HG02642 (cell line): Measurements from ENCODE around the gene PHACTR3.

ENCODE experiments used
- ATAC-seq: cut with Tn5 transposase; IDR thresholded peaks from one replicate; pipeline ENCODE4 v1.9.1; 2021; ENCODE audit warnings: mild to moderate bottlenecking; ENCODE audit not compliant: unreplicated experiment, poor library complexity

The PHACTR3 gene

DNA sequence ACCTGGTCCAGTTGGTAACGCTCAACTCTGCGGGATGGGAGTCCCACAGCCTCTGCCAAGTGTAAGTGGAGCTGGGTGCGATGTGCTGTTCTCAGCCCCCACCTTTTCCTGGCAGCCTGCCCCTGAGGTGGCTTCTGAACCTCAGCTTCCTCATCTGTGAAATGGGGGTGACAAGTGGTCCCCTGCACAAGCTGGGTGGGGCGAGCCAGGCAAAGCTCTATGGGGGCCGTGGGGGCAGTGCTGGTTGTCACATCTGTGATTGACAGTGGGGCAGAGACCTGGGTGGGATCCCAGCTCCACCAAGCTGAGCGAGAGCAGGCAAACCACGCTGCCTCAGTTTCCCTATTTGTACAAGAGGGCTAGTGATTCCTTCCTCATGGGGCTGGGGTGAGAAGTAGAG, 166.5 kb downstream of the PHACTR3 start:
- no peak for ATAC-seq

DNA sequence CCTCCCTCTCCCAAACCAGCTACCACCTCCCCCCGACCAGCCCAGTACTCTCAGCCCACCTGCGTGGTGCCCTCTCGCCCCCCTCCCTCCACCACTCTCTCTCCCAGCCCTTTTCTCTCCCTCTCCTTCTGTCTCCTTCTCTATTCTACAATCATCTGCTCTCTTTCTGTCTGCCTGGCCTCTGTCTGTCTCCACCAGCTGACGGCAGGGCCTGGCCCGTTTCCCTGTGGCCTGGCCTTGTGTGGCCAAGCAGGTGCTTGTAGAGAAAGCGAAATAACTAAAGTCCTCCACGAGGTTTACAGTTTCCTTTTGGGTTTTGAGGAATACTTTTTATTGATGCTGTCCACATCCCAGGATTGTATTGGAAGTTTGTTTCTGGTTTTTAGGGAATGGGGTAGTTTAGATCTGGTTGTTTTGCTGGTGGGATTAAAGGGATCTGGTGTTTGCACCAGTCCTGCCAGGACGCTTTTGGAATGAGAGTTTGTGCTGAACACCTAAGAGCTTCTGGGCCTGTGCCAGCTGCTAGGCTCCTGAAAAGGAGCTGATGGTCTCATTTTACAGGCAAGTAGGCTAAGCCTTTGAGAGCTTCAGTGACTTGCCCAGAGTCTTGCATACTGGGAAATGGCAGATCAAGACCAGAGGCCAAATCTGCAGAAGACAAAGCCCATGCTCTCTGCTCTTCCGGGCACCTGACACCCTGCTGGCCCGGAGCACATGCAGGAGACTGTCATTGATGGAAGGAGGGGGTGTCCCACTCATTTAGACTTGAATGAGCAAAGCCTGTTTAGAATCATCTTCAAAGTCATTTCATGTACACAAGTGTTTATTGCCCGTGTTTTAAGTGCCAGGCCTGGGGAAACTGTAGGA, 167.4 kb downstream of the PHACTR3 start:
- no peak for ATAC-seq

DNA sequence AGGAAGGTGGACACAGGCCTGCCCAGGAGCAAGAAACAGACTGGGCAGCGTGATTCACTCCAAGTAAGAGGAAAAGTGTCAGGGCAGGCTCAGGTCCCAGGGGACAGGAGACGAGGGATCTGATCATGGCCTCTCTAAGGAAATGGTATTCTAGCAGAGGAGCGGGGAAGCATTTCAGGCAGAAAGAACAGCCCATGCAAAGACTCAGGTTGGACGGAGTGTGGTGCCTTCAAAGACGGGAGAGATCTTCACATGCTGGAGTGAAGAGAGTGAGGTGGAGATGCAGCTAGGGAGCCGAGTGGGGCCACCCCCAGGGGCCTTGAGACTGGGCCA, 168.0 kb downstream of the PHACTR3 start:
- ATAC-seq: no peak

DNA sequence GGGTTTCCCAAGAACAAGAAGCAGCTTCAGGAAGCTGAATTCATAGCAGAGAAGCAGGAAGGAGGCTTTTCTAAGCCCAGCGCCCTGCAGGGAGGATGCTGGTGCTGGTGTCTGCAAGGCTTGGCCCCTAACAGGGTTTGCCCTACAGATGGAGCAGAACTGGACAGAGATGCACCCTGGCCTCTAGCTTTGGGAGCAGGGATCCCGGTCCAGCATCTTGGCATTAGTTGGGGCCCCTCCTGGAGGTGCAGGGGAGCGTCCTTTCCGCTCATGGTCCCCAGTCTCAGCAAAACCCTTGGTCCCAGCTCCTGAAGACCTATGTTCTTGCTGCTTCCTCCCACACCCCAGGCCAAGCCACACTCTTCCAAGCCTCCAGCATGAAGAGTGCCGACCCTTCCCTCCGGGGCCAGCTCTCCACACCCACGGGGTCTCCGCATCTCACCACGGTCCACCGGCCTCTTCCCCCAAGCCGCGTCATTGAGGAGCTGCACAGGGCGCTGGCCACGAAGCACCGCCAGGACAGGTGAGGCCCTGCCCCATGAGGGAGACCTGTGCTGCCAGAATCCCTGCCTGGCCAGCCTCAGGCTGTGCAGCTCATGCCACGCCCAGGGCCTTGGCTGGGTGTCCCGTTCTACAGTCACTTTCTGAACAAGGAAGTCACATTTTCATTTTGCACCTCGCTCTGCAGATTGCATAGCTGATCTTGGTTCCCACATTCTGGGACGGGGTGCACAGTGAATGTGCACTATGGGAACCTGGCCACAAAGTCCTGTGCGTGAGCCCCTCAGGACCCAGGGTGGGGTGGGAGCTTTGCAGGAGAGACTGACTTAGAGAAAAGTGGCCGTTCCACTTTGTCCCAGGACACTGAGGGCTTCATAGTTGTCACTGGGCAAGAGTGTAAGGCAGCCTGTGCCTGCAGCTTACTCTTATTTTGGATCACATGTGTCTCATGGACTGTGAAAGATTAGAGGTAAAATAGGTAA, 168.9 kb downstream of the PHACTR3 start:
- no peak for ATAC-seq

DNA sequence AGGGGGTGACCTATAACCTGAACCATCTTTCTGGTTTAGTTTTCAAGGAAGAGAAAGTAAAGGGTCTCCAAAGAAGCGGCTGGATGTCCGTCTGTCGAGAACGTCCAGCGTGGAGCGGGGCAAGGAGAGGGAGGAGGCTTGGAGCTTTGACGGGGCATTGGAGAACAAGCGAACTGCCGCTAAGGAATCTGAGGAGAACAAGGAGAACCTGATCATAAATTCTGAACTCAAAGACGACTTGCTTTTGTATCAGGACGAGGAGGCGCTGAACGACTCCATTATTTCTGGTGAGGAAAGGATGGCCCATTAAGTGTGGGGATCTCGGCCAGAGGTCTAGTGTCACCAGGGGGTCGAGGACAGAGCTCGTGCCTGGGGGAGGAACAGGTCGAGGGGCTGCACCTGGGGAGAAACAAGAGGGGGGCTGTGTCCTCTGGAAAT, 169.9 kb downstream of the PHACTR3 start:
- ATAC-seq: no peak

DNA sequence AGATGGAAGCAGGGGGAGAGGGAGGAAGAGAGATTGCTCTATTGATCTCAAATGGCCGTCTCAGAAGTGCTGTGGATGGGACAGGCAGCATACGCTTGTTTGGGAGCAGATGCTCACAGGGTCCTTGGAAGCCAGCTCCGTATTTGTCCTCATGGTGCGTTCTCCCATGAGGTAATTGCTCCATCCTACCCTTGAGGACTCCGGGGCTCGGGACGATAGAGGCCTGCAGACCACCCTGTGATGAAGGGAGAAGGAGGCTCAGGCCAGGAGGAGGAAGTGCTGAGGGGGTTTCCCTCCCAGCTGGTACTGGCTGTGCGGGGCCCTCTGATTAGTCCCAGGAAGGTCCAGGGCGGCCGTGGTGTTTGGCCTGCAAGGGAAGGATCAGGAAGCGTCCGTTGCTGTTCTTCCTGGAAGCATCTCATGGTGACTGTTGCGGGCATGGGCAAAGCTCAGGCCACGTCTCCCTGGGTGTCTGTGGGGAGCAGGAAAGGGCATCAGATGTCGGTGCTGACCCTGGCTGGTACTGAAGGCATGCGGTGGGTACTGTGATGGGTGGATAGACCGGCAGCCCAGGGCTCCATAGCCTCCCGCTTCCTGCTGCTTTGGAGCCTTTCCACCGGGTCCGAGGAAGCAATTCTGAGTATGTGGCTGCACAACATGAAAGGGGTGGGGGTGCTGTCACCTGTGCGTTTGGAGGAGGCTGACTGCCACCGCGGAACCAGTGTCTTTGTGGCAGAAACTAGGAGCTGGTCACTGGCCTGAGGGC, 170.8 kb downstream of the PHACTR3 start:
- no peak for ATAC-seq

DNA sequence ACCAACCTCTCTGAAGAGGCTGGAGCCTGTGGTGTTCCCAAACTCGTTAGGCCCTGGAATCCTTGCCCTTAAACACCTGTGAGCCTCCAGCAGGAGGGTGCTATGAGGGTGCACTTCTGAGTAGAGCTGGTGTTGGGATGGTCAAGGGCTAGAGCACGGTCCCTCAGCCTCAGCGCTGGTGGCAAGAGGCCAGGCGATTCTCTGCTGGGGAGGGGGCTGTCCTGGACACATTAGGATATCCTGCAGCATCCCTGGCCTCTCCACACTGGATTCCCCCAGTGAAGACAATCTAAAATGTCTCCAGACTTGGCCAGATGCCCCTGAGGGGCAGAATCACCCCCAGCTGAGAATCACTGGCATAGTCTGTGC, 171.3 kb downstream of the PHACTR3 start:
- ATAC-seq: no peak

DNA sequence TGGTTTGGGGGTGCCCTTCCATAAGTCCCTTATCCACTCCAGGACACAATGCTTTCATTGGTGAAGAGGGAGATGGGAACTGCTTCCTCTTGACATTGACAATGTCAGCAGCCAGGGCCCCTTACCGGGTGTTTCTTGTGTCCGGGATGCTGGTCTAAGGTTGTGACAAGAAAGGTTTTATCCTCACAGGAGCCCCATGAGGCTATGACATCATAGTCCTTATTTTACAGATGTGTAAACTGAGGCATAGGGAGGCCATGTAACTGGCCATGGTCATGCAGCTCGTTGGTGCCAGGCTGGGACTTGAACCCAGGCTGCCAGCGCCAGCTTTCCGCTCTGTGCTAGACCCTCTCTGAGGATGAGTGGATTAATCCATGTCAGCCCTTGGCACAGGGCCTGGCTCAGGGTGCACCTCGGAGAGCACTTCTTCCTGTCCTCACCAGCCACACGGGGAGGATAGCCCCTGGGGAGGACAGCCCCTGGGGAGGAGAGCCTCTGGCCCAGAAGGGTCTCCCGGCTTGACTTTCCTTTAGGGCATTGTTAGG, 171.8 kb downstream of the PHACTR3 start:
- no peak for ATAC-seq

DNA sequence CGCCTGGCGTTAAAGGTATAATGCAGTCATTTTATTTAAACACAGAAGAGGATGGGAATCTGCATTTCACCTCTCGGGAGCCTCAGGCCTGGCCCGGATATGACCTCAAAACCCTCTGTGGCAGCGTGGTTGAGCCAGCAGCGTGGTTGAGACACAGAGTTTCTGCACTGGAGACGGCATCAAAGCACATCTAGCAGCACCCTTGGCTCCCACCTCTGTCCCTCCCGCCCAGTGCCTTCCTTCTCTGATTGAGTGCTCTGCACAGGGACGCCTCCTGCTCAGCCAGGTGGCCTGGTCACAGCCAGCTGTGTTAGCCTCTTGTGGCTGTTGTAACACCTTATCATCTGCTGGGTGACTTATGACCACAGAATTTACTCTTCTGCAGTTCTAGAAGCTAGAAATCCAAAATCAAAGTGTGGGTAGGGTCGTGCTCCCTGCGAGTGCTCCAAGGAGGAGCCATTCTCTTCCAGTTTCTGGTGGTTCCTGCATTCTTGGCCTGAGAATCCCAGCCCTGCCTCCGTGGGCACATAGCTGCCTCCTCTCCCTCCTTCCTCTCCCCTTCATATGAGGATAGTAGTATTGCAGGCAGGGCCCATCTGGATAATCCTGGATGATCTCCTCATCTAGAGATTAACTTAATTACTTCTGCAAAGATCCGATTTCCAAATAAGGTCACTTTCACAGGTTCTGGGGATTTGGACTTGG, 172.4 kb downstream of the PHACTR3 start:
- ATAC-seq: no peak

DNA sequence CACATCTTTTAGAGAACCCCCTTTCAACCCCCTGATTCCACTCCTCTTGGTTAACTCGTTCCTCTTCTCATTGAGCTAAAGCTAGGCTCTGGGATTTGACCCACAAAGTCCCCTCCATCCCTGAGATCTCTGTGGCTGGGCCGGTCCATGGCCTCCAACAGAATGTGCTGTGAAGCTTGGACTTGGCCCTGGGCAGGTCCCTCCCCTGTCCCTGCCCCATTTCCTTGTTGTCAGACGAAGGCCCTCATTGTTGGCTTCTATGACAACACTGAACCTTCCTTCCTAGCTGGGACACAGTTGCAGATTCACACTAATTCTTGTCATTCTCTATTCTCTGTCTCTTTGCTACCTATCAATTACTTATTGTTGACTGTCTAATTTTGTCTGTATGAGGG, 173.0 kb downstream of the PHACTR3 start:
- ATAC-seq: no peak

DNA sequence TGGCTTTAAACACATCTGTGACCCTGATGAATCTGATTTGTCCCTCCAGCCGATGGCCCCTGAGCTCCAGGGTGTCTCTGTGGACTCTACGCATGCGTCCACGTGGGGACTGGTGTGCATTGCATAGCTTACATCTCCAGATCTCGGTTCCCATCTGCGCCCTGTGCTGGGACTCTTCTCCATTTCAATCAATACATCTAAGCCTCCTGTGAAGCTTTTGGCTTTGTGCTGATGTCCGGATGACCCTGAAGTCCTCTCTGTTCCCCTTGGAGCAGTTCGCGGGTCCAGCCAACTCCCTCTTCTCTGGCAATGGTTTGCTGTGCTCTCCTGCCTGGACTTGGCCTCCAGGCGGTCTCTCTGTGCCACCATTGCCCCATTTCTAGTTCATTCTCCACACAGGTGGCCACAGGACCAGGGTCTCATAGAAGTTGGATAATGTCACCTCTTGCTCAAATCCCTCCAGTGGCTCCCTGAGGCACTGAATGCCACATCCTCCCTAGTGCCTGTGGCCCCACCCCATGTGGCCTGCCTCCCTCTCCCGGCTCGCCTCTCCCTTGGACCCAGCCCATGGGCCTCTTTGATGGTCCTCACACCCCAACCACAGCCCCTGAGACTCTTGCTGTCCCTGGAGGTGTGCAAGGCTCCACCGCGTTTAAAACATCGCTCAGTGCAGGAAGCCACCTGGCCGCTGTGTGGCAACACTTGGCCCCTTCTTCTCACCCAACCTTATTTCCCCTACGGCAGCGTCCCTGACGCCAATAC, 173.7 kb downstream of the PHACTR3 start:
- ATAC-seq: no peak

DNA sequence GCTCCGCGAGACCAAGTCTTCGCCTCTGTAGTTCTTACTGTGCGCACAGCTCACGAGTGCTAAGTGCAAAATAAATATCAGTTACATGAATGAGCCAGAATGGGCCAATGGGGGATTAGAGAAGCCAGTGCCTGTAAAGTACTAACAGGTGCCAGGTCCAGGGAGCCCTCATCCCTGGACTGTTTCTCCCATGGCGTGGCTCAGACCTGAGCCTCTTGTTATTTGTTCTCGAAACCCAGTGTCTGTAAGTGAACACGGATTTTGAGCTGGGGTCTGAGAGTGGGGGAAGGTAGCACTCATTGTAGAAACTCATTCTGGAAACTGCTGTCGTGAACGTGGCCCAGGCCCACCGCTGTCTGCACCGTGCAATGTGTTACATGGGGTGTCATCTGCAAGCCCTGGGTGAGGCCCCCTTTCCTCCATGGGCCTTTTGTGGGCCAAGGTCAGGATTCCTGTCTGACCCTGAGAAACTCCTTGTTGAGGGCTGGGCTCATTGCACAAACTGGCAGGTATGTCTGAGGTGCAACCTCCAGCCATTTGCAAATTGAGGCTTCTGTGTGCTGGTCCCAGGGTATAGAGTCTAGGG, 174.4 kb downstream of the PHACTR3 start:
- ATAC-seq: no peak

DNA sequence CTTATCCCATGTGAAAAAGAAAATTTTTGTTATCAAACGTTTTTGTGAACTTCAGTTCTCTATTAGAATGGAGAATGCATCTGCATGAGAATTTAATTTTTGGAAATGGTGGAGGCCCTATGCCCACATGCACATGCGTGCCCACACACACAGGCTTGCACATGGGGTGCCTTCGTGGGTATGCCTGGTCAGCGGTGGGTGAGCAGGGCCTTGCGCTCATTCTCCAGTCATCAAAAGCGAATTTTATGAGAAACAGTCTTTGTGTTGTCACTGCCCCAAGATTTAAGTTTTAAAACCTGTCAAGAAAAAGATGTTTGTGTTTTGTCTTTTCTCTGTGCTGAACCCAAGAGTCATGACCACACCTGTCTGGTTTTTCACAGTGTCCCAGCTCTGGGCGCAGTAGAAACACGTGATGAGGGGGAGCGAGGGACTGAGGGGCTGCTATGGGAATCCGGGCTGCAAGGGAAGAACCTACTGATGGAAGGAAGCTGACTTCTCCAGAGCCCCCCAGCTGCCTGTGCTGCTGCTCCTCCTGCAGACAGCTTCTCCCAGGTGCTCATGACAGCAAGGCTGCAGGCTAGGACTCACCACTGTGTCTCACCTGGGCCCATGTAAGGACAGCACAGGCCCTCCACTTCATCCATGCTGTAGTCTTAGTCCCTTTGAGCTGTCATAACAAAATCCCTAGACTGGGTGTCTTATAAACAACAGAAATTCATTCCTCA, 175.5 kb downstream of the PHACTR3 start:
- ATAC-seq: no peak

DNA sequence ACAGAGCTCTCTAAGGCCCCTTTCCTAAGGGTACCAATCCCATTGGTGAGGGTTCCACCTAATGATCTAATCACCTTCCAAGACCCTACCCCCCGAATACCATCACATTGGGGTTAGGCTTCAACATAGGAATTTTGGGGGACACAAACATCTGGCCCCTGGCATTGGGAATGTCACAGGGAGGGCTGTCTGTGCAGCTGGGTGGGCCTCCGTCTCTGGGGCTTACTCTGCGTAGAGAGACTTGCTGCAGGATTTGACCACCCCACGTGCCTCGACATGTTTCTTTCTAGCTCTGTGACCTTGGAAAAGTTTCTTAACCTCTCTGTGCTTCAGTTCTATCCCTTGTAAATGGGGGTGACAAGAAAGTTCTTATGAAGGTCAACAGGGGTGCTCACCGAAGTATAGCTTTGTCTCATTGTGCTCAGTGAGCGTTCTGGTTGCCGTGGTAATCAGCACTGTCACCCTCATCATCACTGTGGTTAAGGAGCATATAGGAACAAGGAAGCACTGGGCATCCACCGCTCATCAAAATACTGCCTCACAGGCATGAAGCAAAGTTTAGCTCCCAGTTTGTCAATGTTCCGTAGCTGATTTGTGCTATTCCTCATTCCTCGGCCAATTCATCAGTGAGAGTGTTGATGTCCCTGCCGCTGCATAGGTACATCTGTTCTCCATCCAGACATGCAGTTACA, 176.3 kb downstream of the PHACTR3 start:
- ATAC-seq: no peak

DNA sequence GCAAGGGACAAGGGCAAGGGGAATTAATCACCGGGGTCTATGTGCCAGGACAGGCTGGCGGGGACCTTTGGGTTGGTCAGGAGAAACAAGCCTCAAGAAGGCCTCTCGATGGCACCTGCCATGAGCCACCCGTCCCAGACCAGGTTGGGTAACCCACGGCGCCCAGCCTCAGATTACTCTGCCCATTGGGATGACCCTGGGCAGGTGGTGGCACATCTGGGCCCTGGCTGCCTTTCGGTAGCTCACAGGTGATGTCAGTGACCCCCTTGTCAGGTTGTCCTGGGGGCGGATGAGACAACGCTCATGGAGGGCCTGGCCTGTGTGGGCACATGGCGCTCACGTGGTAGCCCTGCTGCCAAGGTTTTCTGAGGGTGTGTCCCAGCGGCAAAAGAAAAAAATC, 176.9 kb downstream of the PHACTR3 start:
- no peak for ATAC-seq

DNA sequence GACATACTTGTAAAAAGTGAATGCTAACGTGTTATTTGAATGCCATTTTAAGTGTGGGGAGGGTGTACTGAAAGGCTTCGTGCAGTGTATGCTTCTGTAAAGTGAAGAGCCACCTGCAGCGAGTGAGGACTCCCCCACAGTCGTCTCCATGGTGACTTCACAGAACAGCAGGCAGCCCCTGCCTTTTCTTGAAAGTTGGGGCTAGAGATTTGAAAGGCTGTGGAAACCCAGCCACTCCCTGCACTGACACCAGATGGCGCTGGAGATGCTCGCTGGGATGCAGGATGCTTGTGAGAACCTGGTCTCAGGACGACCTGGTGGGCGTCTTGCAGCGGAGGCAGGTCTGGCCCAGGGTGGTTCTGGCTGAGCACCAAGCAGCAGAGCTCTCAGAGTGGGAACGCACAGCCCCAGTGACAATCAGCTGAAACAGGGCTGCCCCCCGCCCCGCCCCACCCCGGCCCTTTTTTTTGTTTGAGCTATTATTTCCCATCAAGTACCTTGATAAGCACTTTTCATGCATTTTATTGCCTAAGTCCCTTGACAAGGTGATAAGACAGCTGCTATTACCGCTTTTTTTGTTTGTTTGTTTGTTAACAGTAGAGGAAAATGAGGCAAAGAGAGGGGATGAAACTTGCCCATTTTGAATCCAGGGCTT, 178.8 kb downstream of the PHACTR3 start:
- no peak for ATAC-seq

DNA sequence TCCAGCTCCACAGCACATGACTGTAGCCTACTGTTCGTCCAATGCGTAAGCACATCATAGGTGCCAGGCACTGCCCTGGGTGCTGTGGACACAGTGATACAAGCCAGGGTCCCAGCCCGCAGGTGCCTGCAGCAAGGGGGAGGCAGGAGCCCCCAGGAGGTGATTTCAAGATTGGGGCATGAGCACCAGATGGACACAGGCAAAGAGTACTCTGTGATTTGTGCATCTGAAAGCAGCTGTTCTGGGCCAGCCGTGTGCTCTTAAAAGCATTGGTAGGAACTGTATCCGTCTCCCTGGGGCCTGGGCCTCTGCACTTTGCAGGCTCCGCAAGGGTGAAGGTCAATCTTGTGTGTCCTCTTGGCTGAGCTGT, 179.3 kb downstream of the PHACTR3 start:
- no peak for ATAC-seq
